ENCODE results near the gene ABCB8.

DNA sequence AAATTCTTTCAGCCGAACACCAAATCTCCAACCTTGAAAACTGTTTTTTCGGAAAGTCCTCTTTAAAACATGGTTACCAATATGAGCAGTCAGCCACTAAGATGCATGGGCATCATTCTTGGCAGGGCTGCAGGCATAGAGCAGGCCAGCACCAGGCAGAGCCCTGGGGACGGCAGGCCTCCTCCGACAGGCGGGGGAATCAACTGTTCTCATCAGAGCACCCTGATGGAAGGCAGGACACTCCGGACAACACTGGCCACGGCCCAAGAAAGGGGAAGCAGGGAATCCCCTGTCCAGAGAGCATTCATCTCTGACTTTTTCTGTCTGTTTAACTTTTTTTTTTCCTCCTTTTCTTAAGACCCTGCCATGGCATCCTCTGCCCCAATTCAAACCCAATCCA lies 38.8 kb upstream of the ABCB8 start:
- TF ChIP-seq RAD21 (IDR thresholded peaks at IDR 0.05; ENCODE audit: low read length): 0 out of 2 replicates have a peak, but pooled peaks have one; percentile 12
- TF ChIP-seq, protein P1, sequence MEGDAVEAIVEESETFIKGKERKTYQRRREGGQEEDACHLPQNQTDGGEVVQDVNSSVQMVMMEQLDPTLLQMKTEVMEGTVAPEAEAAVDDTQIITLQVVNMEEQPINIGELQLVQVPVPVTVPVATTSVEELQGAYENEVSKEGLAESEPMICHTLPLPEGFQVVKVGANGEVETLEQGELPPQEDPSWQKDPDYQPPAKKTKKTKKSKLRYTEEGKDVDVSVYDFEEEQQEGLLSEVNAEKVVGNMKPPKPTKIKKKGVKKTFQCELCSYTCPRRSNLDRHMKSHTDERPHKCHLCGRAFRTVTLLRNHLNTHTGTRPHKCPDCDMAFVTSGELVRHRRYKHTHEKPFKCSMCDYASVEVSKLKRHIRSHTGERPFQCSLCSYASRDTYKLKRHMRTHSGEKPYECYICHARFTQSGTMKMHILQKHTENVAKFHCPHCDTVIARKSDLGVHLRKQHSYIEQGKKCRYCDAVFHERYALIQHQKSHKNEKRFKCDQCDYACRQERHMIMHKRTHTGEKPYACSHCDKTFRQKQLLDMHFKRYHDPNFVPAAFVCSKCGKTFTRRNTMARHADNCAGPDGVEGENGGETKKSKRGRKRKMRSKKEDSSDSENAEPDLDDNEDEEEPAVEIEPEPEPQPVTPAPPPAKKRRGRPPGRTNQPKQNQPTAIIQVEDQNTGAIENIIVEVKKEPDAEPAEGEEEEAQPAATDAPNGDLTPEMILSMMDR (IDR thresholded peaks at IDR 0.05): no peak
- TF ChIP-seq RCOR1 (IDR thresholded peaks at IDR 0.05; ENCODE audit: low read length): no peak
- TF ChIP-seq, protein P2, sequence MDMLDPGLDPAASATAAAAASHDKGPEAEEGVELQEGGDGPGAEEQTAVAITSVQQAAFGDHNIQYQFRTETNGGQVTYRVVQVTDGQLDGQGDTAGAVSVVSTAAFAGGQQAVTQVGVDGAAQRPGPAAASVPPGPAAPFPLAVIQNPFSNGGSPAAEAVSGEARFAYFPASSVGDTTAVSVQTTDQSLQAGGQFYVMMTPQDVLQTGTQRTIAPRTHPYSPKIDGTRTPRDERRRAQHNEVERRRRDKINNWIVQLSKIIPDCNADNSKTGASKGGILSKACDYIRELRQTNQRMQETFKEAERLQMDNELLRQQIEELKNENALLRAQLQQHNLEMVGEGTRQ (IDR thresholded peaks at IDR 0.05; ENCODE audit: borderline replicate concordance, low read depth, low read length): no peak
- TF ChIP-seq SIN3A (IDR thresholded peaks at IDR 0.05; ENCODE audit: borderline replicate concordance, low read depth, low read length): no peak
- no peak for TF ChIP-seq NRF1 (IDR thresholded peaks at IDR 0.05; ENCODE audit: low read depth, low read length)
- no peak for TF ChIP-seq ELF1 (IDR thresholded peaks at IDR 0.05)
- no peak for TF ChIP-seq FOSL2 (IDR thresholded peaks at IDR 0.05; ENCODE audit: borderline replicate concordance, low read depth)
- TF ChIP-seq GABPA (IDR thresholded peaks at IDR 0.05; ENCODE audit: low read depth): no peak
- TF ChIP-seq, protein P3, sequence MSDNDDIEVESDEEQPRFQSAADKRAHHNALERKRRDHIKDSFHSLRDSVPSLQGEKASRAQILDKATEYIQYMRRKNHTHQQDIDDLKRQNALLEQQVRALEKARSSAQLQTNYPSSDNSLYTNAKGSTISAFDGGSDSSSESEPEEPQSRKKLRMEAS (IDR thresholded peaks at IDR 0.05; ENCODE audit: low read depth): no peak
- peak in 1 of 2 experiments; percentile 62; a peak in 2 of 4 replicates for TF ChIP-seq EP300 (IDR thresholded peaks at IDR 0.05; ENCODE audit: borderline replicate concordance in 1 of 2, low read depth in 1 of 2, low read length in 1 of 2)
- no peak for TF ChIP-seq POLR2AphosphoS5 (IDR thresholded peaks at IDR 0.05; ENCODE audit: low read depth, low read length)
- peak; percentile 61; the same call in 1 of the 2 replicates for TF ChIP-seq MXI1 (IDR thresholded peaks at IDR 0.05; ENCODE audit: low read depth, low read length)

All from SK-N-SH (cell line).